H9 (cell line): ENCODE measurements around the gene IREB2. TPM values are rescaled to one million over a fixed set of nuclear protein-coding genes. Genes with fewer than 3 reads are reported as not detected.
A peak's percentile ranks its signal among the peaks of the same experiment; 100 is the strongest.

Experiments used
- DNase-seq: peaks from one replicate; pipeline ENCODE4 v3.0.0-alpha.2; 2017
- H2AFZ ChIP-seq: one replicate; pipeline ENCODE4 v1.6.1; 2013; ENCODE audit warnings: mild to moderate bottlenecking, low read length, control low read depth, moderate library complexity
- H2AK5ac ChIP-seq: 2 replicates; pipeline ENCODE4 v1.6.1; 2013; ENCODE audit warnings: low read length, control low read depth, mixed read lengths; ENCODE audit not compliant: insufficient read length
- H2BK120ac ChIP-seq: one replicate; pipeline ENCODE4 v1.6.1; 2013; ENCODE audit warnings: low read depth, mild to moderate bottlenecking, low read length, control low read depth, inconsistent platforms; ENCODE audit not compliant: poor library complexity, severe bottlenecking
- H2BK12ac ChIP-seq: 2 replicates; pipeline ENCODE4 v1.6.1; 2013; ENCODE audit warnings: low read length, control low read depth, mixed read lengths, low read depth; ENCODE audit not compliant: insufficient read length
- H2BK15ac ChIP-seq: 2 replicates; pipeline ENCODE4 v1.6.1; 2013; ENCODE audit warnings: low read depth, low read length, control low read depth
- H2BK20ac ChIP-seq: one replicate; pipeline ENCODE4 v1.6.1; 2013; ENCODE audit warnings: low read depth, mild to moderate bottlenecking, low read length, control low read depth, inconsistent platforms; ENCODE audit not compliant: poor library complexity, severe bottlenecking
- H2BK5ac ChIP-seq: 2 replicates; pipeline ENCODE4 v1.6.1; 2013; ENCODE audit warnings: low read length, control low read depth, mixed read lengths; ENCODE audit not compliant: insufficient read length
- H3K14ac ChIP-seq: 2 replicates; pipeline ENCODE4 v1.6.1; 2013; ENCODE audit warnings: low read length, control low read depth; ENCODE audit not compliant: insufficient read depth
- H3K18ac ChIP-seq: 2 replicates; pipeline ENCODE4 v1.6.1; 2013; ENCODE audit warnings: low read depth, mild to moderate bottlenecking, mixed read lengths, low read length, control low read depth; ENCODE audit not compliant: insufficient read length
- H3K23ac ChIP-seq: 2 replicates; pipeline ENCODE4 v1.6.1; 2013; ENCODE audit warnings: low read length, control low read depth, mixed read lengths, low read depth; ENCODE audit not compliant: insufficient read length
- H3K23me2 ChIP-seq: 2 replicates; pipeline ENCODE4 v1.6.1; 2013; ENCODE audit warnings: low read depth, mild to moderate bottlenecking, mixed read lengths, low read length, control low read depth; ENCODE audit not compliant: insufficient read length, poor library complexity, severe bottlenecking
- H3K27ac ChIP-seq: 2 replicates; pipeline ENCODE4 v1.5.1; 2013; ENCODE audit warnings: low read length, control low read depth, mixed read lengths, low read depth; ENCODE audit not compliant: insufficient read length
- H3K27me3 ChIP-seq: 2 replicates; pipeline ENCODE4 v1.6.1; 2013; ENCODE audit warnings: low read length, control low read depth, inconsistent platforms; ENCODE audit not compliant: insufficient read depth
- H3K4ac ChIP-seq: 2 replicates; pipeline ENCODE4 v1.6.1; 2013; ENCODE audit warnings: low read depth, mild to moderate bottlenecking, control low read depth, inconsistent platforms, low read length, moderate library complexity
- H3K4me1 ChIP-seq: 2 replicates; pipeline ENCODE4 v1.6.1; 2013; ENCODE audit warnings: low read length, control low read depth, inconsistent platforms; ENCODE audit not compliant: insufficient read depth
- H3K4me2 ChIP-seq: 2 replicates; pipeline ENCODE4 v1.6.1; 2013; ENCODE audit warnings: low read length, control low read depth, mixed read lengths; ENCODE audit not compliant: insufficient read length, insufficient read depth
- H3K56ac ChIP-seq: 2 replicates; pipeline ENCODE4 v1.6.1; 2013; ENCODE audit warnings: low read depth, mild to moderate bottlenecking, mixed read lengths, low read length, control low read depth; ENCODE audit not compliant: insufficient read length
- H3K79me1 ChIP-seq: 2 replicates; pipeline ENCODE4 v1.6.1; 2013; ENCODE audit warnings: low read depth, mild to moderate bottlenecking, moderate library complexity, low read length, control low read depth, inconsistent platforms; ENCODE audit not compliant: insufficient read depth, poor library complexity, severe bottlenecking
- H3K79me2 ChIP-seq: 2 replicates; pipeline ENCODE4 v1.6.1; 2013; ENCODE audit warnings: low read length, control low read depth, inconsistent platforms; ENCODE audit not compliant: insufficient read depth
- H3K9ac ChIP-seq: 2 replicates; pipeline ENCODE4 v1.6.1; 2013; ENCODE audit warnings: low read length, control low read depth, mixed read lengths; ENCODE audit not compliant: insufficient read length; ENCODE audit errors: extremely low read depth
- H3K9me3 ChIP-seq: one replicate; pipeline ENCODE4 v1.6.1; 2013; ENCODE audit warnings: low read depth, low read length, inconsistent platforms; ENCODE audit not compliant: control insufficient read depth
- H3T11ph ChIP-seq: one replicate; pipeline ENCODE4 v1.6.1; 2013; ENCODE audit warnings: mild to moderate bottlenecking, low read length, control low read depth, inconsistent platforms
- H4K20me1 ChIP-seq: one replicate; pipeline ENCODE4 v1.6.1; 2013; ENCODE audit not compliant: control insufficient read depth, insufficient read length, insufficient read depth
- H4K5ac ChIP-seq: 2 replicates; pipeline ENCODE4 v1.6.1; 2013; ENCODE audit warnings: low read depth, mild to moderate bottlenecking, mixed read lengths, low read length, control low read depth; ENCODE audit not compliant: insufficient read length
- H4K8ac ChIP-seq: replicated peaks from 2 replicates; pipeline ENCODE4 v1.6.1; 2013; ENCODE audit warnings: low read length, control low read depth, mixed read lengths, low read depth; ENCODE audit not compliant: insufficient read length
- H4K91ac ChIP-seq: 2 replicates; pipeline ENCODE4 v1.6.1; 2013; ENCODE audit warnings: low read depth, mild to moderate bottlenecking, moderate library complexity, mixed read lengths, low read length, control low read depth; ENCODE audit not compliant: insufficient read length
- H3K27ac Mint-ChIP-seq, 3 experiments: 2 replicates in 2 of 3; 3 replicates in 1 of 3; pipeline ENCODE4 v1.8.0; 2020 to 2021; ENCODE audit warnings: mixed read lengths in 3 of 3, mild to moderate bottlenecking in 1 of 3, moderate library complexity in 1 of 3
- H3K27me3 Mint-ChIP-seq: 2 replicates; pipeline ENCODE4 v1.8.0; 2021; ENCODE audit warnings: low read depth, mild to moderate bottlenecking, moderate library complexity, mixed read lengths
- H3K36me3 Mint-ChIP-seq, 3 experiments: 2 replicates in 2 of 3; 3 replicates in 1 of 3; pipeline ENCODE4 v1.8.0; 2020 to 2021; ENCODE audit warnings: low read depth in 3 of 3, mixed read lengths in 3 of 3; ENCODE audit not compliant: insufficient read depth in 1 of 3
- H3K4me1 Mint-ChIP-seq, 2 experiments: 2 replicates each; pipeline ENCODE4 v1.8.0; 2020; ENCODE audit warnings: mixed read lengths in 2 of 2
- H3K4me3 Mint-ChIP-seq, 2 experiments: 2 replicates in 1 of 2; 3 replicates in 1 of 2; pipeline ENCODE4 v1.8.0; 2020 to 2021; ENCODE audit warnings: mild to moderate bottlenecking in 2 of 2, mixed read lengths in 2 of 2, moderate library complexity in 1 of 2
- H3K9me3 Mint-ChIP-seq, 2 experiments: 2 replicates in 1 of 2; 3 replicates in 1 of 2; pipeline ENCODE4 v1.8.0; 2020; ENCODE audit warnings: mild to moderate bottlenecking in 2 of 2, mixed read lengths in 2 of 2, moderate library complexity in 1 of 2
- WGBS: extraction: QIAGEN DNeasy Blood & Tissue Kit; methylation state at CpG from one replicate; pipeline ENCODE4 v1.1.7; 2013; ENCODE audit warnings: missing lambda C conversion rate, low lambda C conversion rate, mixed read lengths; ENCODE audit not compliant: insufficient read length; ENCODE audit errors: extremely low coverage; 5-methylcytosine and 5-hydroxymethylcytosine counted together
- total RNA-seq: library from RNA; stranded (reverse); gene quantifications from 2 replicates; pipeline ENCODE4 v1.2.1, GENCODE V29; 2021
- TF ChIP-seq, protein P1 (sequence below): fragments of 200-600 bp; sonication (generic); conservative IDR thresholded peaks from 3 replicates; pipeline ENCODE4 v1.8.0; 2021; ENCODE audit warnings: antibody characterized with exemption, mild to moderate bottlenecking

IREB2 gene
- total RNA-seq, 1 experiment from 2014 or later = 87.6 TPM

DNA sequence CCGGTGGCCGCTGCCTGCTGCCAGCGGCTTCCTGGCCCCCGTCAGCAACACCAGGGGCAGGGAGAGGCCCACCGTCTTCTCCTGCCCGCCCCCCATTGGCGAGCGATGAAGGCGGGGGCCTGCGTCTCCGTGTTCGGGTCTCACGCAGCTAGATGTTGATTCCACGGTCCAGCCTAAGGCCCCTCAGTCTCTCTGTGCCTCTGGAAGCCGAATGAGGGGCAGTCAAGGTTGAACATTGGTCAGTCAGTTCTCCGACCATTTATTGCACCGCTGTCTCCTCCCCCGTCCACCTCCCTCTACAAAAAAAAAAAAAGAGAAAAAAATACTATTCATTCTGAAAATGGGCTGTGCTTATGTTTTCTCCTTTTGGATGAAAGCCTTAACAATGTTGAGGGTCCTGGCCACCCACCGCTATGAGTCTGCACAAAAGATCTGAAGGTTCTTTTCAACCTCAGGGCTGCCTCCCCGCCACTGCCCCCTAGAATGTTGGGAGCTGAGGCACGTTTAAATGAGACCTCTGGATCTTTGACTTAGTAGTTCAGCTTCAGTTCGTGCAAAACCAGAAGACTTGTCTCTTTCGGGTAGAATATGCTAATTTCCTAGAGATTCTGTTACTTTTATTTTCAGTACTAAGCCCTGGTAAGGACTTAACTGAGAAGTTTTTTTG lies 736 bp downstream of the IREB2 start:
- peak overlapping the region; percentile 88 to 90 for H3K4me3 Mint-ChIP-seq
- Histone ChIP-seq H2BK5ac (peak overlapping the region; percentile 32), H3K4me1 (no peaks in the 10 kb centered on the region; the same call in 1 of the 2 replicates), H3K23ac (no peak overlapping the region), H2BK20ac (no peak overlapping the region), H3K9ac (peak overlapping the region; percentile 98), H3K9me3 (no peaks in the 10 kb centered on the region), H3T11ph (no peak overlapping the region), H2BK12ac (no peak overlapping the region), H2AFZ (no peak overlapping the region), H3K14ac (peak overlapping the region; percentile 94), H3K23me2 (no peaks in the 10 kb centered on the region), H3K4ac (no peak overlapping the region; the same call in 1 of the 2 replicates), H4K91ac (peak overlapping the region; percentile 90), H3K56ac (no peak overlapping the region), H3K4me2 (peak overlapping the region; percentile 63), H2BK120ac (no peak overlapping the region), H3K27me3 (no peaks in the 10 kb centered on the region), H2AK5ac (no peak overlapping the region), H2BK15ac (no peak overlapping the region), H3K79me2 (peaks cover 13% of the 10 kb centered on the region), H3K18ac (peak overlapping the region; percentile 70), H4K8ac (no peak overlapping the region), H4K20me1 (no peaks in the 10 kb centered on the region), H3K27ac (no peak overlapping the region), H4K5ac (peak overlapping the region; percentile 67), H3K79me1 (peaks cover 10% of the 10 kb centered on the region)
- no peaks in the 10 kb centered on the region for H3K9me3 Mint-ChIP-seq
- DNase-seq = no peak
- H3K4me1 Mint-ChIP-seq = peaks cover 7 to 15% of the 10 kb centered on the region in 2 experiments
- H3K27me3 Mint-ChIP-seq = no peaks in the 10 kb centered on the region
- peak overlapping the region; percentile 92 to 99 (median 97) for H3K27ac Mint-ChIP-seq
- TF ChIP-seq, protein P1, sequence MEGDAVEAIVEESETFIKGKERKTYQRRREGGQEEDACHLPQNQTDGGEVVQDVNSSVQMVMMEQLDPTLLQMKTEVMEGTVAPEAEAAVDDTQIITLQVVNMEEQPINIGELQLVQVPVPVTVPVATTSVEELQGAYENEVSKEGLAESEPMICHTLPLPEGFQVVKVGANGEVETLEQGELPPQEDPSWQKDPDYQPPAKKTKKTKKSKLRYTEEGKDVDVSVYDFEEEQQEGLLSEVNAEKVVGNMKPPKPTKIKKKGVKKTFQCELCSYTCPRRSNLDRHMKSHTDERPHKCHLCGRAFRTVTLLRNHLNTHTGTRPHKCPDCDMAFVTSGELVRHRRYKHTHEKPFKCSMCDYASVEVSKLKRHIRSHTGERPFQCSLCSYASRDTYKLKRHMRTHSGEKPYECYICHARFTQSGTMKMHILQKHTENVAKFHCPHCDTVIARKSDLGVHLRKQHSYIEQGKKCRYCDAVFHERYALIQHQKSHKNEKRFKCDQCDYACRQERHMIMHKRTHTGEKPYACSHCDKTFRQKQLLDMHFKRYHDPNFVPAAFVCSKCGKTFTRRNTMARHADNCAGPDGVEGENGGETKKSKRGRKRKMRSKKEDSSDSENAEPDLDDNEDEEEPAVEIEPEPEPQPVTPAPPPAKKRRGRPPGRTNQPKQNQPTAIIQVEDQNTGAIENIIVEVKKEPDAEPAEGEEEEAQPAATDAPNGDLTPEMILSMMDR = peak; percentile 52
- no CpG with 5 or more reads among the region's 23 CpGs for WGBS
- peaks cover 17 to 39% (median 33%) of the 10 kb centered on the region in 3 experiments; a peak in 6 of 7 replicates for H3K36me3 Mint-ChIP-seq
